Fibroblast of lung (primary cell): Measurements from ENCODE around the gene SEMA6A. TPM values are rescaled to one million over a fixed set of nuclear protein-coding genes. Genes with fewer than 3 reads are reported as not detected.

Experiments used
- DNase-seq, 2 donors: peaks; one replicate each; pipeline versions ENCODE4 v3.0.0 to v3.0.0-alpha.2; 2010; ENCODE audit warnings: low read depth in 2 of 2
- H2AFZ ChIP-seq: 2 replicates; pipeline ENCODE4 v1.5.1; 2012; ENCODE audit warnings: low read length, control low read depth, inconsistent platforms
- H3K27ac ChIP-seq: 2 replicates; pipeline ENCODE4 v1.5.1; 2011; ENCODE audit warnings: low read length, control low read depth; ENCODE audit not compliant: insufficient read depth
- H3K27me3 ChIP-seq: 2 replicates; pipeline ENCODE4 v1.5.1; 2011; ENCODE audit warnings: mild to moderate bottlenecking, low read length; ENCODE audit not compliant: control insufficient read depth, insufficient read depth
- H3K36me3 ChIP-seq: 2 replicates; pipeline ENCODE4 v1.5.1; 2011; ENCODE audit warnings: low read length; ENCODE audit not compliant: control insufficient read depth, insufficient read depth
- H3K4me1 ChIP-seq: 2 replicates; pipeline ENCODE4 v1.5.1; 2011; ENCODE audit warnings: low read length; ENCODE audit not compliant: control insufficient read depth, insufficient read depth; ENCODE audit errors: extremely low read depth
- H3K4me2 ChIP-seq: 2 replicates; pipeline ENCODE4 v1.5.1; 2011; ENCODE audit warnings: low read length, control low read depth; ENCODE audit not compliant: insufficient read depth; ENCODE audit errors: extremely low read depth
- H3K4me3 ChIP-seq, 4 experiments: fragments of 200-600 bp in 1 of 4; sonication (generic) in 1 of 4; replicated peaks in 1 of 4; 2 replicates each; pipeline ENCODE4 v1.5.1; 2011 to 2016; ENCODE audit warnings: low read length in 4 of 4, low read depth in 3 of 4, mild to moderate bottlenecking in 3 of 4, control low read depth in 2 of 4, inconsistent platforms in 1 of 4, mixed read lengths in 1 of 4; ENCODE audit not compliant: insufficient read depth in 1 of 4; ENCODE audit errors: control extremely low read depth in 1 of 4
- H3K79me2 ChIP-seq: 2 replicates; pipeline ENCODE4 v1.5.1; 2012; ENCODE audit warnings: mild to moderate bottlenecking, low read length, inconsistent platforms; ENCODE audit not compliant: control insufficient read depth, insufficient read depth
- H3K9ac ChIP-seq: 2 replicates; pipeline ENCODE4 v1.5.1; 2011; ENCODE audit warnings: mild to moderate bottlenecking, low read length, control low read depth; ENCODE audit not compliant: insufficient read depth
- H3K9me3 ChIP-seq: 2 replicates; pipeline ENCODE4 v1.5.1; 2012; ENCODE audit warnings: low read depth, low read length; ENCODE audit not compliant: control insufficient read depth, insufficient read depth
- H4K20me1 ChIP-seq: 2 replicates; pipeline ENCODE4 v1.5.1; 2011; ENCODE audit warnings: low read length; ENCODE audit not compliant: control insufficient read depth, insufficient read depth; ENCODE audit errors: extremely low read depth
- CTCF ChIP-seq, 2 donors: IDR thresholded peaks in 1 of 2; conservative IDR thresholded peaks in 1 of 2; 1 replicate in 1 of 2; 2 replicates in 1 of 2; pipeline ENCODE4 v1.5.1; 2011 to 2012; ENCODE audit warnings: low read length in 2 of 2, control low read depth in 1 of 2, inconsistent platforms in 1 of 2, low read depth in 1 of 2, mild to moderate bottlenecking in 1 of 2
- EZH2 ChIP-seq: IDR thresholded peaks from 2 replicates; pipeline ENCODE4 v1.5.1; 2012; ENCODE audit warnings: low read length, control low read depth, mild to moderate bottlenecking; ENCODE audit errors: missing control alignments
- polyA plus RNA-seq, 2 donors: library from polyadenylated mRNA; depleted of rRNA in 1 of 2; stranded (reverse) in 1 of 2; unstranded in 1 of 2; fragments of >200 nt; gene quantifications; 2 replicates each; pipeline ENCODE4 v1.2.1, GENCODE V29; 2011 to 2012; ENCODE audit warnings: missing spikeins in 1 of 2
- total RNA-seq: library from RNA; depleted of rRNA; stranded (reverse); fragments of >200 nt; gene quantifications from 2 replicates; pipeline ENCODE4 v1.2.1, GENCODE V29; 2014

The SEMA6A gene
- total and polyA plus RNA-seq, 2 donors (not counting 1 experiment from before 2014, with no cell fraction given) = 0.17 to 0.22 TPM

DNA sequence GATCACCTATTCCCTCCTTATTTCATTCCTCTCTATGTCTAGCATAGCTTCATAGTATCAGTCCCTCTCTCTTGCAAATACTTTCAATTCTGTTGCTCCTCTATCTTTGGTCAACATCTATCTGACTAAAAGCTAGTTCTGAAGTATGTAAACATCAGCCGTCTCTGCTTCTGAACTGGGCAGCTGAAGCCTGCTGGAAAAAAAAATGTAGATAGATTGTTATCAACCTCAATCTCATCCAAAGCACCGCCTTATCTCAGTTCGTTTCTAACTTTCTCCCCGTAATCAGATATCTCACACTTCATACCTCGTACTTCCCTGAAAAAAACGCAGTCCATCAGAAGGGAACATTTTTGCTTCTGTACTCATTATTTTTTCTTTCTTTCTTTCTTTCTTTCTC is 4.5 kb upstream of the SEMA6A start:
- Histone ChIP-seq H3K36me3 (no peaks in the 10 kb centered on the region), H3K27me3 (peaks cover 12% of the 10 kb centered on the region), H3K4me1 (no peaks in the 10 kb centered on the region), H3K4me3 (no peak overlapping the region), H4K20me1 (no peaks in the 10 kb centered on the region), H2AFZ (no peak overlapping the region), H3K9ac (no peak overlapping the region), H3K4me2 (no peak overlapping the region), H3K79me2 (no peaks in the 10 kb centered on the region), H3K9me3 (no peaks in the 10 kb centered on the region), H3K27ac (no peak overlapping the region)
- no peak for TF ChIP-seq EZH2
- no peak for TF ChIP-seq CTCF (conservative IDR thresholded peaks at IDR 0.05 in 1 of 2, IDR thresholded peaks at IDR 0.05 in 1 of 2; ENCODE audit: low read depth in 1 of 2, low read length in 2 of 2)
- no peak for DNase-seq

GRCh38 chr5:116578676-116579075 is 4.1 kb upstream of the SEMA6A start:
- H3K9ac ChIP-seq = no peak overlapping the region
- H3K36me3 ChIP-seq = no peaks in the 10 kb centered on the region
- no peak for DNase-seq
- peaks cover 15% of the 10 kb centered on the region for H3K27me3 ChIP-seq
- no peak overlapping the region for H2AFZ ChIP-seq
- no peaks in the 10 kb centered on the region for H4K20me1 ChIP-seq
- no peaks in the 10 kb centered on the region for H3K9me3 ChIP-seq
- H3K4me2 ChIP-seq = no peak overlapping the region
- H3K27ac ChIP-seq = no peak overlapping the region
- no peaks in the 10 kb centered on the region for H3K79me2 ChIP-seq
- H3K4me1 ChIP-seq = no peaks in the 10 kb centered on the region
- H3K4me3 ChIP-seq = no peak overlapping the region
- TF ChIP-seq EZH2 (no peak), CTCF (conservative IDR thresholded peaks at IDR 0.05 in 1 of 2, IDR thresholded peaks at IDR 0.05 in 1 of 2; ENCODE audit: low read depth in 1 of 2, low read length in 2 of 2) (no peak)

- Histone ChIP-seq H3K36me3 (no peaks in the 10 kb centered on the region), H3K4me2 (no peak overlapping the region), H3K79me2 (no peaks in the 10 kb centered on the region), H2AFZ (no peak overlapping the region), H3K9ac (no peak overlapping the region), H4K20me1 (no peaks in the 10 kb centered on the region), H3K9me3 (no peaks in the 10 kb centered on the region), H3K27ac (no peak overlapping the region), H3K4me3 (no peak overlapping the region), H3K27me3 (peaks cover 29% of the 10 kb centered on the region), H3K4me1 (peaks cover 2% of the 10 kb centered on the region)
- no peak for DNase-seq
- TF ChIP-seq CTCF (conservative IDR thresholded peaks at IDR 0.05 in 1 of 2, IDR thresholded peaks at IDR 0.05 in 1 of 2; ENCODE audit: low read depth in 1 of 2, low read length in 2 of 2) = no peak
- no peak for TF ChIP-seq EZH2
Measured at GRCh38 chr5:116577064-116577788, 2.6 kb upstream of the SEMA6A start.
